Kidney (tissue), 14 donors: ENCODE measurements around the gene STAT1. TPM values are rescaled to one million over a fixed set of nuclear protein-coding genes. Genes with fewer than 3 reads are reported as not detected.

ENCODE experiments used
- DNase-seq, 5 donors: peaks; one replicate each; pipeline ENCODE4 v3.0.0-alpha.2; 2013 to 2020
- FAIRE-seq: peaks from 2 replicates; lab custom pipeline; 2012; peaks lifted over from hg19 to GRCh38; lab: Jason Lieb, UNC
- H3K27ac ChIP-seq, 2 donors: one replicate each; pipeline ENCODE4 v1.7.0; 2013; ENCODE audit warnings: low read depth in 2 of 2, low read length in 2 of 2, inconsistent platforms in 1 of 2
- H3K27me3 ChIP-seq: one replicate; pipeline ENCODE4 v1.7.1; 2013; ENCODE audit warnings: low read length, inconsistent platforms; ENCODE audit not compliant: control insufficient read depth, insufficient read depth
- H3K36me3 ChIP-seq, 3 donors: one replicate each; pipeline versions ENCODE4 v1.7.0 to v1.7.1; 2013; ENCODE audit warnings: low read length in 3 of 3, control low read depth in 1 of 3, inconsistent platforms in 1 of 3; ENCODE audit not compliant: insufficient read depth in 3 of 3, control insufficient read depth in 2 of 3
- H3K4me1 ChIP-seq, 3 donors: one replicate each; pipeline versions ENCODE4 v1.7.0 to v1.7.1; 2013; ENCODE audit warnings: low read length in 3 of 3, inconsistent platforms in 1 of 3, low read depth in 1 of 3; ENCODE audit not compliant: control insufficient read depth in 2 of 3, insufficient read depth in 2 of 3
- H3K4me3 ChIP-seq, 3 donors: one replicate each; pipeline versions ENCODE4 v1.7.0 to v1.8.1; 2013; ENCODE audit warnings: low read length in 3 of 3, control low read depth in 1 of 3, inconsistent platforms in 1 of 3
- H3K9ac ChIP-seq, 3 donors: one replicate each; pipeline versions ENCODE4 v1.7.0 to v1.7.1; 2013; ENCODE audit warnings: low read length in 3 of 3, control low read depth in 1 of 3, inconsistent platforms in 1 of 3
- H3K9me3 ChIP-seq, 3 donors: one replicate each; pipeline versions ENCODE4 v1.7.0 to v1.7.1; 2013; ENCODE audit warnings: low read length in 3 of 3, control low read depth in 1 of 3, inconsistent platforms in 1 of 3; ENCODE audit not compliant: control insufficient read depth in 2 of 3, insufficient read depth in 1 of 3
- CTCF ChIP-seq: IDR thresholded peaks from 3 replicates; pipeline ENCODE4 v1.5.1; 2012; ENCODE audit warnings: mild to moderate bottlenecking, moderate library complexity, borderline replicate concordance; ENCODE audit not compliant: insufficient read depth; ENCODE audit errors: extremely low read depth
- intact Hi-C: fragments of 100-400 bp; cut with DNase I; formaldehyde crosslinking; loops from one replicate; pipeline ENCODE4 v1.11.1; 2022
- polyA plus RNA-seq: library from polyadenylated mRNA; stranded (reverse); fragments of 350-450 nt; fragmentation: Illumina TruSeq; extraction: RNeasy Lipid Tissue Mini Kit (QIAGEN cat#74804); gene quantifications from one replicate; pipeline ENCODE4 v1.2.3, GENCODE V29; 2014; ENCODE audit warnings: low read depth, low replicate concordance; ENCODE audit not compliant: insufficient read depth
- total RNA-seq: library from RNA; stranded (reverse); fragmentation: NEBNext Ultra II Directional; extraction: Animal tissue kit (Norgen Biotek cat#: 25700); gene quantifications from one replicate; pipeline ENCODE4 v1.2.1, GENCODE V29; 2021
- donor health status: control.
- donor health status: control.
- donor health status: control.
- donor health status: control.
- donor health status: control.
- donor health status: DM: yes; HTN: yes; CAD: no.
- donor health status: Normal renal cell carcinoma (clear cell type).

STAT1 gene
- total and polyA plus RNA-seq, 2 donors from 2014 or later: 37.5 to 121 TPM

- H3K36me3 ChIP-seq: peaks cover 25 to 64% (median 54%) of the 10 kb centered on the region in 3 donors
- no peak for TF ChIP-seq CTCF
- DNase-seq (no peak), FAIRE-seq (no peak)
- H3K27ac ChIP-seq: peak overlapping the region in 1 of 2 donors; percentile 23
- H3K9me3 ChIP-seq: no peaks in the 10 kb centered on the region
- peaks cover 0 to 2% (median 1%) of the 10 kb centered on the region in 3 donors for H3K4me1 ChIP-seq
- intact Hi-C loops: no loop called here
- no peaks in the 10 kb centered on the region for H3K27me3 ChIP-seq
- H3K9ac ChIP-seq: no peak overlapping the region
- H3K4me3 ChIP-seq: no peak overlapping the region
Measured at GRCh38 chr2:190974629-190975361, 39.2 kb downstream of the STAT1 start.

GRCh38 chr2:190973726-190974628 is 40.0 kb downstream of the STAT1 start:
- no peaks in the 10 kb centered on the region for H3K27me3 ChIP-seq
- peaks cover 25 to 61% (median 58%) of the 10 kb centered on the region in 3 donors for H3K36me3 ChIP-seq
- no peak overlapping the region for H3K4me3 ChIP-seq
- H3K9me3 ChIP-seq: no peaks in the 10 kb centered on the region
- intact Hi-C loops: no loop called here
- H3K27ac ChIP-seq: peak overlapping the region in 1 of 2 donors; percentile 23
- no peak for FAIRE-seq
- TF ChIP-seq CTCF: no peak
- no peak overlapping the region for H3K9ac ChIP-seq
- peaks cover 0 to 2% (median 0%) of the 10 kb centered on the region in 3 donors for H3K4me1 ChIP-seq
- no peak for DNase-seq

GRCh38 chr2:190973262-190973661 is 40.7 kb downstream of the STAT1 start:
- H3K4me3 ChIP-seq: no peak overlapping the region
- FAIRE-seq (no peak), DNase-seq (no peak)
- H3K9ac ChIP-seq: no peak overlapping the region
- H3K36me3 ChIP-seq: peaks cover 22 to 54% (median 54%) of the 10 kb centered on the region in 3 donors
- H3K27ac ChIP-seq: no peak overlapping the region
- H3K27me3 ChIP-seq: no peaks in the 10 kb centered on the region
- no peaks in the 10 kb centered on the region for H3K9me3 ChIP-seq
- H3K4me1 ChIP-seq: peaks cover 0 to 2% (median 0%) of the 10 kb centered on the region in 3 donors
- TF ChIP-seq CTCF: no peak
- intact Hi-C loops: no loop called here
